ENCODE measurements around the gene GADD45G. TPM values are rescaled to one million over a fixed set of nuclear protein-coding genes. Genes with fewer than 3 reads are reported as not detected.

GADD45G gene
- total RNA-seq, 4 donors from 2014 or later: 8.3 to 27.2 (median 14.4) TPM

GRCh38 chr9:89621031-89621430 lies 16.2 kb downstream of the GADD45G start:
- no peaks in the 10 kb centered on the region for H3K27me3 ChIP-seq
- H3K4me1 ChIP-seq: peaks cover 57 to 66% of the 10 kb centered on the region in 2 donors
- intact Hi-C loops (cut with DNase I): loop anchor here (5.0 kb wide), 1 partner anchor 36 kb away; no protein-coding TSS in a partner anchor

GRCh38 chr9:89621676-89622075 lies 16.9 kb downstream of the GADD45G start:
- no peak for TF ChIP-seq POLR2A (IDR thresholded peaks at IDR 0.05)
- TF ChIP-seq, protein P1, sequence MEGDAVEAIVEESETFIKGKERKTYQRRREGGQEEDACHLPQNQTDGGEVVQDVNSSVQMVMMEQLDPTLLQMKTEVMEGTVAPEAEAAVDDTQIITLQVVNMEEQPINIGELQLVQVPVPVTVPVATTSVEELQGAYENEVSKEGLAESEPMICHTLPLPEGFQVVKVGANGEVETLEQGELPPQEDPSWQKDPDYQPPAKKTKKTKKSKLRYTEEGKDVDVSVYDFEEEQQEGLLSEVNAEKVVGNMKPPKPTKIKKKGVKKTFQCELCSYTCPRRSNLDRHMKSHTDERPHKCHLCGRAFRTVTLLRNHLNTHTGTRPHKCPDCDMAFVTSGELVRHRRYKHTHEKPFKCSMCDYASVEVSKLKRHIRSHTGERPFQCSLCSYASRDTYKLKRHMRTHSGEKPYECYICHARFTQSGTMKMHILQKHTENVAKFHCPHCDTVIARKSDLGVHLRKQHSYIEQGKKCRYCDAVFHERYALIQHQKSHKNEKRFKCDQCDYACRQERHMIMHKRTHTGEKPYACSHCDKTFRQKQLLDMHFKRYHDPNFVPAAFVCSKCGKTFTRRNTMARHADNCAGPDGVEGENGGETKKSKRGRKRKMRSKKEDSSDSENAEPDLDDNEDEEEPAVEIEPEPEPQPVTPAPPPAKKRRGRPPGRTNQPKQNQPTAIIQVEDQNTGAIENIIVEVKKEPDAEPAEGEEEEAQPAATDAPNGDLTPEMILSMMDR (IDR thresholded peaks at IDR 0.05): peak in 2 of 6 experiments; percentile 11 to 26
- Histone ChIP-seq H3K27me3 (no peaks in the 10 kb centered on the region), H3K4me1 (peaks cover 61 to 71% of the 10 kb centered on the region in 2 donors), H3K36me3 (no peaks in the 10 kb centered on the region), H3K4me3 (replicated peaks in 1 of 3) (no peak overlapping the region), H3K27ac (peak overlapping the region; percentile 77 to 83 (median 77)), H3K9me3 (no peaks in the 10 kb centered on the region)
- intact Hi-C loops (cut with DNase I): loop anchor here (5.0 kb wide), 1 partner anchor 36 kb away; no protein-coding TSS in a partner anchor
- peak; percentile 84 to 89 for DNase-seq
- 33 to 48% methylated on average over 3 to 4 of the region's 4 CpGs for WGBS, 2 donors

More at GRCh38 chr9:89621031-89621430, 16.2 kb downstream of the GADD45G start:
- 43 to 44% methylated on average over 6 of the region's 6 CpGs for WGBS, 2 donors
- H3K36me3 ChIP-seq: no peaks in the 10 kb centered on the region
- H3K4me3 ChIP-seq (replicated peaks in 1 of 3): no peak overlapping the region
- H3K27ac ChIP-seq: peak overlapping the region; percentile 77 to 83 (median 77)
- no peaks in the 10 kb centered on the region for H3K9me3 ChIP-seq
- no peak for TF ChIP-seq POLR2A (IDR thresholded peaks at IDR 0.05)
- peak; percentile 90 to 92 for DNase-seq

DNA sequence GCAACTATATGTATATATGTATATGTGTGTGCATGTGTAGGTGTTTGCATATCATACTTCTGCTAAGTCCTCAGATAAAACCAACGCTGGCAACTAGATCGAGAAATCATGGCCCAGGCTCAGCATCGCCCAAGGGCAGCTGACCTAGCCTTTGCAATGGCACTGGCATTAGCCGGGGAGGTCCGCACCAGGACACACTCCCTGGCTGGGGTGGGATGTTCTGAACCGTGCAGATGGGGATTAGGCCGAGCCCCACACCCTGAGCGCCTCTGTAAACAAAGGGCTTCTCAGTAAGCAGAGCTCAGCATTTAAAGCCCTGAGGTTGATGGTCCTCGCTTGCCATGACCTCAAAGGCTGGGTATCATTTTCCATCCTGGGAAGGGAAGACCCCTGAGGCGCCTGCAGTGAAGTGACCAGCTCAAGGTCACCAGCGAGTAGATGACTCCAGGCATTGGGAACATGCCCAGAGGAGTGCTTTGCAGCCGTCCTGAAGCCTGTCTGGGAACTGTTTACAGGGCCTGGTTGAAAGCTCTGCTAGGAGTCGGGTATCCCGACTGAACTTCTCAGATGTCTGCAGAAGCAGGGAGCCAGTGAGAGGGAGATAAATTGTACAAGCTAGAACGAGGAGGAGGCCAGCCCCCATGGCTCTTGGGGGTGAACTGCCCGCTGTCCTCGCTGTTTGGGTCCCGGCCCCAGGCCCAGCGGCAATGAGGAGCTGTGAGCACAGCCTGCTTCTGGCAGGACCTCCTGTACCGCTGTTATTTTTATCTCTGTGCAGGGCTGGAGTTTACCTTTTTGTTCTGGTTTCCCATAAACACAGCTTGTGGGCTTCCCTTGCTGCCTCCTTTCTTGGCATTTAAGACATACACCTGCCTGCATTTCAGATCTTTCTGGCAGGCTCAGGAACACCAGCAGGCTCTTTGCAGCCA lies 18.4 kb downstream of the GADD45G start:
- no peak overlapping the region for H3K27ac ChIP-seq
- intact Hi-C loops (cut with DNase I): loop anchor here (5.0 kb wide), 1 partner anchor 34 kb away; no protein-coding TSS in a partner anchor
- no peak for DNase-seq

DNA sequence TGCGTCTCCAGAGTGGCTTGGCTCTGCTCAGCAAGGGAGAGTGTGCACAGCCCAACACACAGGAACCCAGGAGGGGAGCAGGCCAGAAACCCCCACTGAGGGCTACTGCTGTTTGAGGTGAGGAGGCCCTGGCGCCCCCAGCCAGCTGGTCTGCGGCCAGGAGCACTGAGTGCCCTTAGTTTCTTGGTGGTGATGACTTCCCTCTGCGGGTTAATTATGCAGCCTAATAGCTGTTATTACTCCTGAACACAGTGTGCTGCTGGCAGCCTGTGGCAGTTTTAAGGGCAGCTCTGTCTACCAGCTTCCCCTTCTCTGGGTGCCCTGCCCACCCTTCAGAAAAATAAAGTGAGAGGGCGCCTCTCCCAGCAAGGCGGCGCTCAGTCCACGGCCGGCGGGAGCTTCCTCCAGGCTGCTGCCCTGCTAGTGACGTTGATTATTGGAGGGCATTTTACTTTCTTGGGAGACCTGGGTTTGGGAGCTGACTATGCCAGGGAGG lies 19.2 kb downstream of the GADD45G start:
- WGBS, 2 donors: 83 to 90% methylated on average over 8 to 11 of the region's 11 CpGs
- no peak for DNase-seq
- peaks cover 46 to 54% of the 10 kb centered on the region in 2 donors for H3K4me1 ChIP-seq
- H3K27me3 ChIP-seq: no peaks in the 10 kb centered on the region
- no peaks in the 10 kb centered on the region for H3K36me3 ChIP-seq
- no peak overlapping the region for H3K27ac ChIP-seq
- no peak overlapping the region for H3K4me3 ChIP-seq (replicated peaks in 1 of 3)
- H3K9me3 ChIP-seq: no peaks in the 10 kb centered on the region
- TF ChIP-seq, protein P1 (IDR thresholded peaks at IDR 0.05): no peak
- TF ChIP-seq POLR2A (IDR thresholded peaks at IDR 0.05): no peak
- intact Hi-C loops (cut with DNase I): loop anchor here (5.0 kb wide), 1 partner anchor 33 kb away; no protein-coding TSS in a partner anchor

More for the DNA sequence above, 18.4 kb downstream of the GADD45G start:
- TF ChIP-seq, protein P1 (IDR thresholded peaks at IDR 0.05): no peak
- TF ChIP-seq POLR2A (IDR thresholded peaks at IDR 0.05): no peak
- Histone ChIP-seq H3K4me3 (replicated peaks in 1 of 3) (no peak overlapping the region), H3K4me1 (peaks cover 53 to 61% of the 10 kb centered on the region in 2 donors), H3K9me3 (no peaks in the 10 kb centered on the region), H3K27me3 (no peaks in the 10 kb centered on the region), H3K36me3 (no peaks in the 10 kb centered on the region)
- WGBS, 2 donors: 92 to 94% methylated on average over 15 to 20 of the region's 20 CpGs

DNA sequence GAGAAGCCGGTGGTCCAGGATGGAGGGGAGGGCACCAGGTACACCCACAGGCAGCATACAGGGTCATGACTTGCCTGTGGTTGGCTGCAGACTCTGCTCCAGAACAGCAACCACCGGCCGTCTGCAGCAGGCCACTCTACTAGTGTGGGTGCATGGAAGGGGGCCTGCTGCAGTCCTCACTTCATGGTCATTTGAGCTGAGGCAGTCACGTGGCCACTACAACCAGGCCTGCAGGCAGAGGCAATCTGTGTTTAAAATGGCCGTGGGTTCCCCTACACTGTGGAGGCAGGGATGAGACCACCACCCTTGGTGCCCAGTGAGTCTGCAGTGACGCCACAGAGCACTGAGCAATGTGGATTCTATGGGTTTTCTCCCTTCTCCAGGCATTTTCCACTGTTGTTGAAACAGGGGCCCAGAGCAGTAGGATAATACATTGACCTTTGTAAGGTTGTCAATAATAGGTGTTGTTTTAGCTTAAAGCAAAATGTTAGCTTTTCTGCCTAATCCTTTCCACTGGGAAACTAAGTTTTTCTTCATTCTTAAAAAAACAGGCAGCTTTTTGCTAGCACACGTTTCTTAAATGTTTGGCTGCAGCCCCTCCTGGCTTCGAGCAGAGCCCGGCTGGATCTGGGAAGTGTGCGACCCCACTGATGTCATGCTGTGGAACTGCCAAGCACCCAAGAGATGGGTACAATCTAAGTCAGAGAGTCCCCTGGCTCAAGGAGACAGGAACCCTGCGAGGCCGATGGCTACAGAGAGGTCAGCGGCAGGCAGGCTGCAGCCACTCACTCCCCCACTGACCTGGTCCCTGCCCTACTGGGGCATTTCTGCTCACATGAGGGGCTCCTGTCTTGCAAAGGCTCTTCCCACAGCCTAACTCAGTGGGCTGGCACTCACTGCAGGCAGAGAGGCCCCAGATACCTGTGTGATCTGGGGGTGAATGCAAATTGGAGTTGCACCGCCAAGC lies 21.2 kb downstream of the GADD45G start:
- Histone ChIP-seq H3K4me3 (replicated peaks in 1 of 3) (no peak overlapping the region), H3K27me3 (no peaks in the 10 kb centered on the region), H3K9me3 (no peaks in the 10 kb centered on the region), H3K36me3 (no peaks in the 10 kb centered on the region), H3K4me1 (peaks cover 33 to 49% of the 10 kb centered on the region in 2 donors), H3K27ac (no peak overlapping the region)
- intact Hi-C loops (cut with DNase I): no loop called here
- no peak for DNase-seq
- TF ChIP-seq, protein P1 (IDR thresholded peaks at IDR 0.05): no peak
- TF ChIP-seq POLR2A (IDR thresholded peaks at IDR 0.05): no peak
- WGBS, 2 donors: 93% methylated on average over 11 of the region's 14 CpGs

Data from thyroid gland (tissue), 4 donors.